H9 (cell line): ENCODE measurements around the gene KLHL7. TPM values are rescaled to one million over a fixed set of nuclear protein-coding genes. Genes with fewer than 3 reads are reported as not detected.
"Not testable (repeated sequence)": the region's sequence is repeated elsewhere in the genome, so short reads cannot be mapped to it uniquely, and the experiment has no call there.

Experiments used
- DNase-seq: peaks from one replicate; pipeline ENCODE4 v3.0.0-alpha.2; 2017
- H2AFZ ChIP-seq: one replicate; pipeline ENCODE4 v1.6.1; 2013; ENCODE audit warnings: mild to moderate bottlenecking, low read length, control low read depth, moderate library complexity
- H2AK5ac ChIP-seq: 2 replicates; pipeline ENCODE4 v1.6.1; 2013; ENCODE audit warnings: low read length, control low read depth, mixed read lengths; ENCODE audit not compliant: insufficient read length
- H2BK120ac ChIP-seq: one replicate; pipeline ENCODE4 v1.6.1; 2013; ENCODE audit warnings: low read depth, mild to moderate bottlenecking, low read length, control low read depth, inconsistent platforms; ENCODE audit not compliant: poor library complexity, severe bottlenecking
- H2BK12ac ChIP-seq: 2 replicates; pipeline ENCODE4 v1.6.1; 2013; ENCODE audit warnings: low read length, control low read depth, mixed read lengths, low read depth; ENCODE audit not compliant: insufficient read length
- H2BK15ac ChIP-seq: 2 replicates; pipeline ENCODE4 v1.6.1; 2013; ENCODE audit warnings: low read depth, low read length, control low read depth
- H2BK20ac ChIP-seq: one replicate; pipeline ENCODE4 v1.6.1; 2013; ENCODE audit warnings: low read depth, mild to moderate bottlenecking, low read length, control low read depth, inconsistent platforms; ENCODE audit not compliant: poor library complexity, severe bottlenecking
- H2BK5ac ChIP-seq: 2 replicates; pipeline ENCODE4 v1.6.1; 2013; ENCODE audit warnings: low read length, control low read depth, mixed read lengths; ENCODE audit not compliant: insufficient read length
- H3K14ac ChIP-seq: 2 replicates; pipeline ENCODE4 v1.6.1; 2013; ENCODE audit warnings: low read length, control low read depth; ENCODE audit not compliant: insufficient read depth
- H3K18ac ChIP-seq: 2 replicates; pipeline ENCODE4 v1.6.1; 2013; ENCODE audit warnings: low read depth, mild to moderate bottlenecking, mixed read lengths, low read length, control low read depth; ENCODE audit not compliant: insufficient read length
- H3K23ac ChIP-seq: 2 replicates; pipeline ENCODE4 v1.6.1; 2013; ENCODE audit warnings: low read length, control low read depth, mixed read lengths, low read depth; ENCODE audit not compliant: insufficient read length
- H3K23me2 ChIP-seq: 2 replicates; pipeline ENCODE4 v1.6.1; 2013; ENCODE audit warnings: low read depth, mild to moderate bottlenecking, mixed read lengths, low read length, control low read depth; ENCODE audit not compliant: insufficient read length, poor library complexity, severe bottlenecking
- H3K27ac ChIP-seq: 2 replicates; pipeline ENCODE4 v1.5.1; 2013; ENCODE audit warnings: low read length, control low read depth, mixed read lengths, low read depth; ENCODE audit not compliant: insufficient read length
- H3K27me3 ChIP-seq: 2 replicates; pipeline ENCODE4 v1.6.1; 2013; ENCODE audit warnings: low read length, control low read depth, inconsistent platforms; ENCODE audit not compliant: insufficient read depth
- H3K4ac ChIP-seq: 2 replicates; pipeline ENCODE4 v1.6.1; 2013; ENCODE audit warnings: low read depth, mild to moderate bottlenecking, control low read depth, inconsistent platforms, low read length, moderate library complexity
- H3K4me1 ChIP-seq: 2 replicates; pipeline ENCODE4 v1.6.1; 2013; ENCODE audit warnings: low read length, control low read depth, inconsistent platforms; ENCODE audit not compliant: insufficient read depth
- H3K4me2 ChIP-seq: 2 replicates; pipeline ENCODE4 v1.6.1; 2013; ENCODE audit warnings: low read length, control low read depth, mixed read lengths; ENCODE audit not compliant: insufficient read length, insufficient read depth
- H3K56ac ChIP-seq: 2 replicates; pipeline ENCODE4 v1.6.1; 2013; ENCODE audit warnings: low read depth, mild to moderate bottlenecking, mixed read lengths, low read length, control low read depth; ENCODE audit not compliant: insufficient read length
- H3K79me1 ChIP-seq: 2 replicates; pipeline ENCODE4 v1.6.1; 2013; ENCODE audit warnings: low read depth, mild to moderate bottlenecking, moderate library complexity, low read length, control low read depth, inconsistent platforms; ENCODE audit not compliant: insufficient read depth, poor library complexity, severe bottlenecking
- H3K79me2 ChIP-seq: 2 replicates; pipeline ENCODE4 v1.6.1; 2013; ENCODE audit warnings: low read length, control low read depth, inconsistent platforms; ENCODE audit not compliant: insufficient read depth
- H3K9ac ChIP-seq: 2 replicates; pipeline ENCODE4 v1.6.1; 2013; ENCODE audit warnings: low read length, control low read depth, mixed read lengths; ENCODE audit not compliant: insufficient read length; ENCODE audit errors: extremely low read depth
- H3K9me3 ChIP-seq: one replicate; pipeline ENCODE4 v1.6.1; 2013; ENCODE audit warnings: low read depth, low read length, inconsistent platforms; ENCODE audit not compliant: control insufficient read depth
- H3T11ph ChIP-seq: one replicate; pipeline ENCODE4 v1.6.1; 2013; ENCODE audit warnings: mild to moderate bottlenecking, low read length, control low read depth, inconsistent platforms
- H4K20me1 ChIP-seq: one replicate; pipeline ENCODE4 v1.6.1; 2013; ENCODE audit not compliant: control insufficient read depth, insufficient read length, insufficient read depth
- H4K5ac ChIP-seq: 2 replicates; pipeline ENCODE4 v1.6.1; 2013; ENCODE audit warnings: low read depth, mild to moderate bottlenecking, mixed read lengths, low read length, control low read depth; ENCODE audit not compliant: insufficient read length
- H4K8ac ChIP-seq: replicated peaks from 2 replicates; pipeline ENCODE4 v1.6.1; 2013; ENCODE audit warnings: low read length, control low read depth, mixed read lengths, low read depth; ENCODE audit not compliant: insufficient read length
- H4K91ac ChIP-seq: 2 replicates; pipeline ENCODE4 v1.6.1; 2013; ENCODE audit warnings: low read depth, mild to moderate bottlenecking, moderate library complexity, mixed read lengths, low read length, control low read depth; ENCODE audit not compliant: insufficient read length
- H3K27ac Mint-ChIP-seq, 3 experiments: 2 replicates in 2 of 3; 3 replicates in 1 of 3; pipeline ENCODE4 v1.8.0; 2020 to 2021; ENCODE audit warnings: mixed read lengths in 3 of 3, mild to moderate bottlenecking in 1 of 3, moderate library complexity in 1 of 3
- H3K27me3 Mint-ChIP-seq: 2 replicates; pipeline ENCODE4 v1.8.0; 2021; ENCODE audit warnings: low read depth, mild to moderate bottlenecking, moderate library complexity, mixed read lengths
- H3K36me3 Mint-ChIP-seq, 3 experiments: 2 replicates in 2 of 3; 3 replicates in 1 of 3; pipeline ENCODE4 v1.8.0; 2020 to 2021; ENCODE audit warnings: low read depth in 3 of 3, mixed read lengths in 3 of 3; ENCODE audit not compliant: insufficient read depth in 1 of 3
- H3K4me1 Mint-ChIP-seq, 2 experiments: 2 replicates each; pipeline ENCODE4 v1.8.0; 2020; ENCODE audit warnings: mixed read lengths in 2 of 2
- H3K4me3 Mint-ChIP-seq, 2 experiments: 2 replicates in 1 of 2; 3 replicates in 1 of 2; pipeline ENCODE4 v1.8.0; 2020 to 2021; ENCODE audit warnings: mild to moderate bottlenecking in 2 of 2, mixed read lengths in 2 of 2, moderate library complexity in 1 of 2
- H3K9me3 Mint-ChIP-seq, 2 experiments: 2 replicates in 1 of 2; 3 replicates in 1 of 2; pipeline ENCODE4 v1.8.0; 2020; ENCODE audit warnings: mild to moderate bottlenecking in 2 of 2, mixed read lengths in 2 of 2, moderate library complexity in 1 of 2
- CTCF ChIP-seq: fragments of 200-600 bp; sonication (generic); conservative IDR thresholded peaks from 3 replicates; pipeline ENCODE4 v1.8.0; 2021; ENCODE audit warnings: antibody characterized with exemption, mild to moderate bottlenecking
- WGBS: extraction: QIAGEN DNeasy Blood & Tissue Kit; methylation state at CpG from one replicate; pipeline ENCODE4 v1.1.7; 2013; ENCODE audit warnings: missing lambda C conversion rate, low lambda C conversion rate, mixed read lengths; ENCODE audit not compliant: insufficient read length; ENCODE audit errors: extremely low coverage; 5-methylcytosine and 5-hydroxymethylcytosine counted together
- total RNA-seq: library from RNA; stranded (reverse); gene quantifications from 2 replicates; pipeline ENCODE4 v1.2.1, GENCODE V29; 2021

The KLHL7 gene
- total RNA-seq, 1 experiment from 2014 or later: 56.7 TPM

- Histone ChIP-seq H3K18ac (no peak overlapping the region), H3K9ac (no peak overlapping the region), H2BK20ac (no peak overlapping the region), H2BK15ac (no peak overlapping the region), H4K8ac (no peak overlapping the region), H4K5ac (no peak overlapping the region), H3K9me3 (no peaks in the 10 kb centered on the region), H3K14ac (no peak overlapping the region), H3K79me2 (no peaks in the 10 kb centered on the region), H4K20me1 (no peaks in the 10 kb centered on the region), H2BK5ac (no peak overlapping the region), H3K79me1 (no peaks in the 10 kb centered on the region), H2BK120ac (no peak overlapping the region), H3T11ph (no peak overlapping the region), H3K56ac (no peak overlapping the region), H3K23me2 (no peaks in the 10 kb centered on the region), H3K27me3 (no peaks in the 10 kb centered on the region), H3K23ac (no peak overlapping the region), H2AK5ac (no peak overlapping the region), H3K4me1 (no peaks in the 10 kb centered on the region), H3K4me2 (no peak overlapping the region), H2AFZ (no peak overlapping the region), H2BK12ac (no peak overlapping the region), H3K27ac (no peak overlapping the region), H4K91ac (no peak overlapping the region), H3K4ac (no peak overlapping the region)
- no peaks in the 10 kb centered on the region; a peak in 1 of 5 replicates for H3K9me3 Mint-ChIP-seq
- peaks cover 40 to 60% (median 56%) of the 10 kb centered on the region in 3 experiments for H3K36me3 Mint-ChIP-seq
- no peaks in the 10 kb centered on the region for H3K27me3 Mint-ChIP-seq
- no peaks in the 10 kb centered on the region for H3K4me1 Mint-ChIP-seq
- TF ChIP-seq CTCF: no peak
- no peak overlapping the region for H3K27ac Mint-ChIP-seq
- WGBS: no CpG with 5 or more reads among the region's 5 CpGs
- no peak overlapping the region for H3K4me3 Mint-ChIP-seq
- no peak for DNase-seq
Measured at GRCh38 chr7:23196306-23196705, 90.7 kb downstream of the KLHL7 start.

- H3K27ac ChIP-seq, H2BK120ac ChIP-seq, H2BK5ac ChIP-seq, H3K9me3 Mint-ChIP-seq, H3K4me1 Mint-ChIP-seq, H3K79me1 ChIP-seq, H3K14ac ChIP-seq, H3K4me1 ChIP-seq, H4K8ac ChIP-seq, H3K4ac ChIP-seq, H4K20me1 ChIP-seq, H3K23me2 ChIP-seq, H3K9ac ChIP-seq, H3K56ac ChIP-seq, H4K5ac ChIP-seq, H3T11ph ChIP-seq, H3K79me2 ChIP-seq, H3K27me3 Mint-ChIP-seq, H3K23ac ChIP-seq, H4K91ac ChIP-seq, H3K27ac Mint-ChIP-seq, H3K4me3 Mint-ChIP-seq, H2BK15ac ChIP-seq, H2BK12ac ChIP-seq, H3K4me2 ChIP-seq, H3K27me3 ChIP-seq, H3K18ac ChIP-seq, H2BK20ac ChIP-seq, DNase-seq, H3K9me3 ChIP-seq, H2AFZ ChIP-seq, H2AK5ac ChIP-seq: not testable (repeated sequence)
- peaks cover 40 to 59% (median 53%) of the 10 kb centered on the region in 3 experiments for H3K36me3 Mint-ChIP-seq
- WGBS: no CpG with 5 or more reads among the region's 5 CpGs
Measured at GRCh38 chr7:23197745-23198144, 92.2 kb downstream of the KLHL7 start.
